Hematopoietic multipotent progenitor cell treated with erythropoietin and hydrocortisone succinate and interleukin-3 and kit ligand, for 17 days (in vitro differentiated cells): ENCODE data around the gene PCDHGA4.
A peak's percentile ranks its signal among the peaks of the same experiment; 100 is the strongest.
"Not testable (repeated sequence)": the region's sequence is repeated elsewhere in the genome, so short reads cannot be mapped to it uniquely, and the experiment has no call there.

Experiments used
- DNase-seq: peaks from one replicate; pipeline ENCODE4 v3.0.0-alpha.2; 2015; ENCODE audit warnings: low spot score

Gene PCDHGA4

GRCh38 chr5:141354900-141355469, at the start of gene PCDHGA4:
TSS of gene PCDHGA4 (plus strand) at chr5:141355021. CDS start at chr5:141355108, 87 bp downstream.
- DNase-seq: no peak

DNA sequence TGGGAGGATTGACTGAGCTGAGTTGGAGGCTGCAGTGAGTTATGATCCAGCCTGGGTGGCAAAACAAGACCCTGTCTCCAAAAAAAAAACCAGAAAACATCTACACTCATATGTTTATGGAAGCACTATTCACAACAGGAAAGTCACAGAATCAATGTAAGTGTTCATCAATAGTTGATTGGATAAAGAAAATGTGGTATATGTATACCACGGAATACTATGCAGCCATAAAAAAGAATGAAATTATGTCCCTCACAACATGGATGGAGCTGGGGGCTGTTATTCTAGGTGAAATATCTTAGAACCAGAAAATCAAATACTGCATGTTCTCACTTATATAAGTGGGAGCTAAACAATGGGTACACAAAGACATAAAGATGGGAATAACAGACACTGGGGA, 48.2 kb upstream of the PCDHGA4 start:
- no peak for DNase-seq

DNA sequence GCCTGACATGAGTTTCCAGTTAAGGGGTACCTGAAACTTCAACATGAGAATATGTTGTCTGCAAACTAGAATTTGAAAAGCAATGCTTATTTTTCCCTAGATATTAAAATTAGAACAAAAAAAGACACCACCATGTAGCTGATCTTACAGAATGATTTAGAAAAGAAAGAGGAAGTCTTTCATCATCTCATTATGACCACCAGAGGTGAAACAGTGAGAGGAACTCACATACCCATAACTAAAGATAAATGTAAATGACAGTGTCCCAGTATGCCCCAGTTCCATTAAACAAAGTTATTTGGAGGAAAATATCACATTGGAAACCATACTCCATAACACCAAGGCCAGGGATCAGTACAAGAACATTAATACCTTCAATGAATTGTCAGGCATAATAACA, 41.1 kb upstream of the PCDHGA4 start:
- no peak for DNase-seq

- DNase-seq: not testable (repeated sequence)
Measured at GRCh38 chr5:141316963-141317362, 37.9 kb upstream of the PCDHGA4 start.

DNA sequence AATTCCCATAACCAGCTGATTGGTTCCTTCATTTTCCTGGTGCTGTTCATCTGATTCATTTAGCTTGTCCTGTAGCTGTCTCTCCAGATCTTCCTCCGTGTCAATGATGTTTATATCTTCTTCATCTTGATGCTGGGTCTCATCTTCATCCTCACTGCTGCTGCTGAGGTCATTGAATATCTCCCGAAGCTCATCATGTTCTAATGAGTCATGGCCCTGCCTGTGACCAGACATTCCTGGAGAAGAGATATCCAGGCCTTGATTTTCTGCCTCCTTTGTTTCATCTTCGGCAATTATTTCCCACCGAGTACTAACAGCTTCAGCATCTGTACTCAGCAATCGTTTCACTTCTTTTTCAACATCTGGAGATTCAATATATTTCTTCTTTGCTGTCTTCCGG, 35.6 kb upstream of the PCDHGA4 start:
- no peak for DNase-seq

GRCh38 chr5:141319699-141320098, 35.1 kb upstream of the PCDHGA4 start:
- no peak for DNase-seq

DNA sequence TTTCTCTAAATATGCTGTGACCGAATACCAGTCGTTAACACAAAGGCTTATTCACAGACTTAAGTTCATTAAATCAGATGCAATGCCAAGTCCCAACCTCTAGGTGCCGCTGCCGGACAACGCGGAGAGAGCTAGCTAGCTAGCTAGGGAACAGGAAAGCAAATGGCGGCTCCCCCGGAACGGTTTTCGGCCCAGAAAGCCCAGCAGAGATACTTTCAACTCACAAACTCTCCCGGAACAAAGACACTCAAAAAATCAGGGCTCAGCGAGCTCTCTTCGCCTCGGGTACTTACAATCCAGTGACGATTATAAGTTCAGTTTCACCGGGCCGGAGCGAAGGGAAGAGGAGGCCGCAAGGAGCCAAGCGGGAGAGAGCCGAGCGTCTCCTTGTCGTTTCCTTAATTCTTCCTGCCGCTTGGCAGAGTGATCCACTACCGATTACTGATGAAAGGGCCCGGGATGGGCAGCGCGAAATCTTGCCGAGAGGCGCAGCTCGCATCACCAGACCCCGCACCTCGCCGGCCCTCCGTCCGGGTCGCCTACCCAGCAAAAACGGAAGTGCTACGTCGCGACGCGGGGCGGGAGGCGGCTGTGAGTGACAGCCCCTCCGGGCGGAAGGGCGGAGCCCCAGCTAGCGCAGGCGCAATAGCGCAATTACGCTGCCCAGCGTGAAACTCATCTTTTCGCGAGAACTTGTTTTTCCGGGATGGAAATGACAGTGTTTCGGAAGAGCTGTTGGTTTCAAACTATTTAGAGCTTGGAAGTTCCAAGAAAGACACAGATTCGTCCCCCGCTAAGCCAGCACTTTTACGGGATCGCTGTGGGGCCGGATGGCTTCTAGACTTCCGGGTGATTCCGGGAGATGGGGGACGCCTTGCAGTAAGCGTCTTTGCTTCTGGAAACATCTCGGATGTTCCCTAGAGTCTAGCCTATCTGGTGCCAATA, 34.3 kb upstream of the PCDHGA4 start, which contains the start of gene TAF7:
Gene TAF7 (minus strand): TSS at position 560 of the 945 bp plus-strand sequence. CDS start 740 bp downstream, outside the sequence.
- peak; percentile 92 for DNase-seq

DNA sequence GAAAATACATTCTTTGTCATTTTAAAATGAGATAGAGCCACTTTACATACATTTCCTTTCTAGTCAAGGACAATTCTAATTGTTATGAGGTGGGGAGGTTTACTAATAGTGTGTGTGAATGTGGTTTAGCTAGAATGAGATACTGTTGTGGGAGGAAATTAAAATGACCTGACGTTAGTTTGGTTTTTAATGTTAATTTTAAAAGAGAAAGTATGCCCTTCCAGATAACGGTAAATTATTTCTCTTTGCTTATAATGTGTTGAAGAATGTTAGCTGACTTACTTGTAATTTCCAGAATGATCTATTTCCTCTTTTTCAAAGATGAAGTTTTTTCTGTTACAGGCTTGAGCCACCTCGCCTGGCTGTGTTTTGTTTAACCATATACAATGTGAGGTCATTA, 32.6 kb upstream of the PCDHGA4 start:
- no peak for DNase-seq

DNA sequence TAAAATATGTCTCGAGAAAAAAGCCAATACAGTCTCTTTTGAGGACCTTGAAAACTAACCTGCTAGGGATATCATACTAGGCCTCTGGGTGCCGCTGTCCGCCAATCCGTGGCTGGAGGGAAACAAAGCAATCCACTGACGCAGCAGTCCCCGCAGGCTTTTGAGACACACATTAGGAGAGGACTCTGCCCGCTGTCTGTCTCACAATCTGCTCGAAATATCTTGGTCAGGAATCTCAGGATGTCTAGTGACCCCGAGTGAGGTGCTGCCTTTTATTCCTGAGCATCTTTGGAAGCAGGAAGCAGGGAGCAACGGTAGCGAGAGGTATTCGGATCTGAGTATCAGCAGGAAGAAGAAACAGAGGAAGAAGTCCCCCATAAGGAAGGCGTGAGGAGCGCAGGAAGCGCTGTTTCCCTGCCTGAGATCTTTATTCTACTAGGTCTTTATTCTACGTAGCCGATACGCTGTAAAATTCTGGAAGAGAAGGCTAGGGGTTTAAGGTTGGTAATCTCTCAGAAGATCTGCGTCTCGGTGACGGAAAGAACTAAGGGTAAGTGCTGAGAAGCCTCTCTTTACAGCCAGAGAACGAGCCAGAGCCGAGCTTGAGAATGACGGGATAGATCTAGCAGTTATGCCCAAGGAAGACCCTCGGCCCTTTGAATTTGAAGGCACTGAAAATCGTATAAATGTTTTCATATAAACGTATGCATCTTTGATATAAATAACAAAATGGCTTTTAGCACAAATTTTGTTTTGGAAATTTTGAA, 28.6 kb upstream of the PCDHGA4 start:
- no peak for DNase-seq

GRCh38 chr5:141328231-141328630, 26.6 kb upstream of the PCDHGA4 start:
- DNase-seq: no peak

DNA sequence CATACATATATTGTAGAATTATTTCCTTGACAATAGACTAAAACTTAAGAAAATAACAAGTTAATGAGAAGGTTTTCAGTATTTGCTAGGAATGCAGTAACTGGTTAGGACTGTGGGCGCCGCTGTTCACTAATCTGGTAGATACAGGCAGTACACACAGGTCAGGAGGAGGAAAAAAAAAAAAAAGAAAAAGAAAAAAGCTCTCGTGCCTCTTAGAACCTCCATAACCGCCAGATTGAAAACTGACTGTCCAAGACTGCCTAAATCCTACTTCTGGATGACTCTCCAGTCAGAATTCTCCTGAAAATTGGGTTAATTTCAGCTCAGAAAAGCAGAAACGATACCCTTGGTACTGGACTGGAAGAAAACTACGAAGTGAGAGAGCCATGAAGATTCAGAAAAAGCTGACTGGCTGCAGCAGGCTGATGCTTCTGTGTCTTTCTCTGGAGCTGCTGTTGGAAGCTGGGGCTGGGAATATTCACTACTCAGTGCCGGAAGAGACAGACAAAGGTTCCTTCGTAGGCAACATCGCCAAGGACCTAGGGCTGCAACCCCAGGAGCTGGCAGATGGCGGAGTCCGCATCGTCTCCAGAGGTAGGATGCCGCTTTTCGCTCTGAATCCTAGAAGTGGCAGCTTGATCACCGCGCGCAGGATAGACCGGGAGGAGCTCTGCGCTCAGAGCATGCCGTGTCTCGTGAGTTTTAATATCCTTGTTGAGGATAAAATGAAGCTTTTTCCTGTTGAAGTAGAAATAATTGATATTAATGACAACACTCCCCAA, 24.3 kb upstream of the PCDHGA4 start, which contains the start of gene PCDHGA1:
Gene PCDHGA1 (plus strand): TSS at position 216 of the 782 bp plus-strand sequence.
- DNase-seq: no peak

DNA sequence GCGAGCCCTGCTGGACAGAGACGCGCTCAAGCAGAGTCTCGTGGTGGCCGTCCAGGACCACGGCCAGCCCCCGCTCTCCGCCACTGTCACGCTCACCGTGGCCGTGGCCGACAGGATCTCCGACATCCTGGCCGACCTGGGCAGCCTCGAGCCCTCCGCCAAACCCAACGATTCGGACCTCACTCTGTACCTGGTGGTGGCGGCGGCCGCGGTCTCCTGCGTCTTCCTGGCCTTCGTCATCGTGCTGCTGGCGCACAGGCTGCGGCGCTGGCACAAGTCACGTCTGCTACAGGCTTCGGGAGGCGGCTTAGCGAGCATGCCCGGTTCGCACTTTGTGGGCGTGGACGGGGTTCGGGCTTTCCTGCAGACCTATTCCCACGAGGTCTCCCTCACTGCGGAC, 22.2 kb upstream of the PCDHGA4 start:
- DNase-seq: not testable (repeated sequence)

GRCh38 chr5:141338538-141339306, 16.1 kb upstream of the PCDHGA4 start, which contains the start of gene PCDHGA2:
TSS of gene PCDHGA2 (plus strand) at chr5:141338760.
- DNase-seq: no peak

GRCh38 chr5:141340781-141341354, 14.0 kb upstream of the PCDHGA4 start:
- not testable (repeated sequence) for DNase-seq

GRCh38 chr5:141342773-141343172, 12.0 kb upstream of the PCDHGA4 start:
- no peak for DNase-seq

DNA sequence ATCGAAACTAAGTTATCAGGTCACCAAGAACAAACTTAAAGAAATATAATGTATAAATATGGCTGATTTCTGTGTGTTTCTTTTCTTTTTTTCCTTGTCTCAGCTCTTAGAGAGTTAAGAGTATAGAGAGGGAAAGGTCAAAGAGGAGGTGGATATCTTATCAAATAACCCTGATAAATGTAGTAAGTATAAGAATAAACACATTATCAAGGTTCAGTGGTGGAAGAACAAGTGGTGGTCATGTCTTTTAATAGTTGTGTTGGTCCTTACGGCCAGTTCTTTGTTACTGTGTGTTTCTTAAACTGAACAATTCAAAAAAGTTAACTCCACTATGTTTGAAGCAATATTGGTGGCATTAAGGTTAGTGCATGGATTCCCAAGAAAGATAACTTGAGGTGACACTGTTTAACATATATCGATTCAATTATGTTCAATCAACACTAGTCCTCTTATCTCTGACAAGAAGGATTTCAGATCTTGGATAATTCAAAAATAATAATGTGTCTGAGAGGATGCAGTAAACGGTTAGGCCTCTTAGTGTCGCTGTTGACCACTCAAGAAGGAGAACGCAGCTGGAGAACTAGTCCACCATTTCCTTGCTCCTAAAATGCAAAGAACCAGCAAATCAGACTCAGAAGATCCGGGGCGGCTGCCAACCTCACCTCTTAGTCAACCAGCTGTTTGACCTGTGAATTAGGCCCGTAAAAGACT, 11.4 kb upstream of the PCDHGA4 start, which contains the start of gene PCDHGA3:
Gene PCDHGA3 (plus strand): TSS at position 588 of the 711 bp plus-strand sequence. CDS start 205 bp downstream, outside the sequence.
- DNase-seq: peak; percentile 13

DNA sequence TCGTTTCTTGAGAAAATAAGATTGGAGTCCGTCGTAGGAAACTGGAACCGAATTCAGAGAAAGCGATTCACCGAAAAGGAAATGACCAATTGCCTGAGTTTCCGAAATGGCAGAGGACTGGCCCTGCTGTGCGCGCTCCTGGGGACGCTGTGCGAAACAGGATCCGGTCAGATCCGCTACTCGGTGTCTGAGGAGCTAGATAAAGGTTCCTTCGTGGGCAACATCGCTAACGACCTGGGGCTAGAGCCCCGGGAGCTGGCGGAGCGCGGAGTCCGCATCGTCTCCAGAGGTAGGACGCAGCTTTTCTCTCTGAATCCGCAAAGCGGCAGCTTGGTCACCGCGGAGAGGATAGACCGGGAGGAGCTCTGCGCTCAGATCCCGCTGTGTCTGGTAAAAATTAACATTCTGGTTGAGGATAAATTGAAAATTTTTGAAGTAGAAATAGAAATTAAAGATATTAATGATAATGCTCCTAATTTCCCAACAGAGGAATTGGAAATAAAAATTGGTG, 10.8 kb upstream of the PCDHGA4 start:
- DNase-seq: no peak

GRCh38 chr5:141345327-141345726, 9.5 kb upstream of the PCDHGA4 start:
- no peak for DNase-seq

GRCh38 chr5:141346017-141346416, 8.8 kb upstream of the PCDHGA4 start:
- DNase-seq: not testable (repeated sequence)
